Dermis microvascular lymphatic vessel endothelial cell (primary cell): ENCODE data around the gene ETV1. TPM values are rescaled to one million over a fixed set of nuclear protein-coding genes. Genes with fewer than 3 reads are reported as not detected.
A peak's percentile ranks its signal among the peaks of the same experiment; 100 is the strongest.

ENCODE experiments used
- DNase-seq, 2 donors: peaks; one replicate each; pipeline versions ENCODE4 v3.0.0 to v3.0.0-alpha.2; 2010; ENCODE audit warnings: low read depth in 2 of 2
- total RNA-seq: library from RNA; depleted of rRNA; stranded (reverse); fragments of >200 nt; gene quantifications from 2 replicates; pipeline ENCODE4 v1.2.1, GENCODE V29; 2014

The ETV1 gene
- total RNA-seq, 1 donor from 2014 or later: 10.0 TPM

- no peak for DNase-seq
Observed at GRCh38 chr7:13880789-13881188, 108.7 kb downstream of the ETV1 start.

GRCh38 chr7:13879994-13880686 lies 109.3 kb downstream of the ETV1 start:
- DNase-seq: no peak

- no peak for DNase-seq
Observed at GRCh38 chr7:13879143-13879542, 110.3 kb downstream of the ETV1 start.

- DNase-seq: no peak
Observed at GRCh38 chr7:13878154-13878553, 111.3 kb downstream of the ETV1 start.

- no peak for DNase-seq
Observed at GRCh38 chr7:13875496-13876074, 113.9 kb downstream of the ETV1 start.

GRCh38 chr7:13874783-13875182 lies 114.7 kb downstream of the ETV1 start:
- no peak for DNase-seq

- no peak for DNase-seq
Observed at GRCh38 chr7:13872709-13873108, 116.8 kb downstream of the ETV1 start.

GRCh38 chr7:13871008-13871407 lies 118.5 kb downstream of the ETV1 start:
- DNase-seq: no peak

- DNase-seq: no peak
Observed at GRCh38 chr7:13860734-13861133, 128.7 kb downstream of the ETV1 start.

GRCh38 chr7:13856012-13856411 lies 133.5 kb downstream of the ETV1 start:
- DNase-seq: no peak

GRCh38 chr7:13852281-13852968 lies 137.0 kb downstream of the ETV1 start:
- no peak for DNase-seq

- no peak for DNase-seq
Observed at GRCh38 chr7:13851736-13852135, 137.7 kb downstream of the ETV1 start.

- DNase-seq: peak; percentile 65 to 91
Observed at GRCh38 chr7:13850185-13850752, 139.2 kb downstream of the ETV1 start.

- no peak for DNase-seq
Observed at GRCh38 chr7:13849163-13849892, 140.1 kb downstream of the ETV1 start.

- DNase-seq: no peak
Observed at GRCh38 chr7:13848681-13849131, 140.8 kb downstream of the ETV1 start.

- DNase-seq: no peak
Observed at GRCh38 chr7:13846386-13846785, 143.1 kb downstream of the ETV1 start.

- DNase-seq: peak; percentile 25 to 58
Observed at GRCh38 chr7:13845601-13846000, 143.9 kb downstream of the ETV1 start.

GRCh38 chr7:13844954-13845353 lies 144.5 kb downstream of the ETV1 start:
- no peak for DNase-seq

GRCh38 chr7:13841284-13841683 lies 148.2 kb downstream of the ETV1 start:
- DNase-seq: no peak
